ENCODE measurements around the gene NAV2.

NAV2 gene

GRCh38 chr11:20102397-20102796 lies 389.8 kb downstream of the NAV2 start:
- Histone ChIP-seq H3K27me3 (peaks cover 6% of the 10 kb centered on the region), H3K27ac (no peak overlapping the region), H3K9me3 (no peaks in the 10 kb centered on the region), H3K36me3 (peaks cover 83% of the 10 kb centered on the region), H3K4me1 (ENCODE audit: control insufficient read depth in 1 of 2, insufficient read depth in 1 of 2, low read depth in 1 of 2, low read length in 1 of 2) (no peaks in the 10 kb centered on the region), H3K4me3 (ENCODE audit: low read depth in 1 of 2, low read length in 1 of 2) (no peak overlapping the region)
- TF ChIP-seq CTCF (IDR thresholded peaks at IDR 0.05): no peak

- Histone ChIP-seq H3K27me3 (peaks cover 6% of the 10 kb centered on the region), H3K4me1 (ENCODE audit: control insufficient read depth in 1 of 2, insufficient read depth in 1 of 2, low read depth in 1 of 2, low read length in 1 of 2) (no peaks in the 10 kb centered on the region), H3K9me3 (no peaks in the 10 kb centered on the region), H3K27ac (no peak overlapping the region), H3K36me3 (peaks cover 83% of the 10 kb centered on the region), H3K4me3 (ENCODE audit: low read depth in 1 of 2, low read length in 1 of 2) (no peak overlapping the region)
- no peak for TF ChIP-seq CTCF (IDR thresholded peaks at IDR 0.05)
Observed at GRCh38 chr11:20103281-20103680, 390.6 kb downstream of the NAV2 start.

GRCh38 chr11:20105427-20105826 lies 392.8 kb downstream of the NAV2 start:
- Histone ChIP-seq H3K36me3 (peaks cover 78% of the 10 kb centered on the region), H3K4me1 (ENCODE audit: control insufficient read depth in 1 of 2, insufficient read depth in 1 of 2, low read depth in 1 of 2, low read length in 1 of 2) (peaks cover 3 to 8% of the 10 kb centered on the region in 2 experiments), H3K27me3 (peaks cover 6% of the 10 kb centered on the region), H3K4me3 (ENCODE audit: low read depth in 1 of 2, low read length in 1 of 2) (no peak overlapping the region), H3K9me3 (no peaks in the 10 kb centered on the region), H3K27ac (no peak overlapping the region)
- no peak for TF ChIP-seq CTCF (IDR thresholded peaks at IDR 0.05)

- H3K9me3 ChIP-seq: no peaks in the 10 kb centered on the region
- H3K36me3 ChIP-seq: peaks cover 51% of the 10 kb centered on the region
- peaks cover 9 to 19% of the 10 kb centered on the region in 2 experiments for H3K4me1 ChIP-seq (ENCODE audit: control insufficient read depth in 1 of 2, insufficient read depth in 1 of 2, low read depth in 1 of 2, low read length in 1 of 2)
- no peak overlapping the region for H3K27ac ChIP-seq
- no peak for TF ChIP-seq CTCF (IDR thresholded peaks at IDR 0.05)
- peaks cover 7% of the 10 kb centered on the region for H3K27me3 ChIP-seq
- no peak overlapping the region for H3K4me3 ChIP-seq (ENCODE audit: low read depth in 1 of 2, low read length in 1 of 2)
Observed at GRCh38 chr11:20109731-20110445, 397.3 kb downstream of the NAV2 start.

GRCh38 chr11:20110908-20111669 lies 398.5 kb downstream of the NAV2 start:
- Histone ChIP-seq H3K27me3 (peaks cover 7% of the 10 kb centered on the region), H3K27ac (no peak overlapping the region), H3K4me1 (ENCODE audit: control insufficient read depth in 1 of 2, insufficient read depth in 1 of 2, low read depth in 1 of 2, low read length in 1 of 2) (peaks cover 9 to 19% of the 10 kb centered on the region in 2 experiments), H3K9me3 (no peaks in the 10 kb centered on the region), H3K4me3 (ENCODE audit: low read depth in 1 of 2, low read length in 1 of 2) (no peak overlapping the region), H3K36me3 (peaks cover 46% of the 10 kb centered on the region)
- peak; percentile 49 for TF ChIP-seq CTCF (IDR thresholded peaks at IDR 0.05)

All from neutrophil (primary cell).